K562 treated with DMSO at 1 percent for 24 hours (cell line): ENCODE measurements around the gene PSG4. TPM values are rescaled to one million over a fixed set of nuclear protein-coding genes. Genes with fewer than 3 reads are reported as not detected.

Experiments
- total RNA-seq: library from RNA; unstranded; fragments of 300-600 nt; gene quantifications from 2 replicates; pipeline ENCODE4 v1.2.3, GENCODE V29; 2022; ENCODE audit warnings: low read depth; ENCODE audit not compliant: insufficient read depth

Gene PSG4
- total RNA-seq = not detected in 2 replicates

GRCh38 chr19:43205471-43206105, at the start of gene PSG4:
TSS of gene PSG4 (minus strand) at chr19:43205638. CDS start at chr19:43205536, 102 bp downstream.

GRCh38 chr19:43186311-43186935, 19.0 kb downstream of the PSG4 start, which contains the start of gene PSG5:
TSS of gene PSG5 (minus strand) at chr19:43186536. CDS start at chr19:43186405, 131 bp downstream.

Other genes starting within 250 kb of the PSG4 start
- not detected in 2 replicates for gene PSG11, start 179.2 kb downstream of the PSG4 start, total RNA-seq
- not detected in 2 replicates for gene PSG2, start 122.9 kb downstream of the PSG4 start, total RNA-seq
- not detected in 2 replicates for gene PSG5, start 19.1 kb downstream of the PSG4 start, total RNA-seq
- gene PSG9, start 63.9 kb upstream of the PSG4 start, total RNA-seq = not detected in 2 replicates
- not detected in 2 replicates for gene CD177, start 148.0 kb upstream of the PSG4 start, total RNA-seq
- gene TEX101, start 209.3 kb upstream of the PSG4 start, total RNA-seq = 0.81 and 1.0 TPM in 2 replicates